GM19238 (cell line): Measurements from ENCODE around the gene PPP1R14D.
"Not testable (repeated sequence)": the region's sequence is repeated elsewhere in the genome, so short reads cannot be mapped to it uniquely, and the experiment has no call there.

Experiments
- DNase-seq: peaks from one replicate; pipeline ENCODE4 v3.0.0; 2011; ENCODE audit warnings: low spot score; ENCODE audit not compliant: insufficient read length

PPP1R14D gene, protein sequence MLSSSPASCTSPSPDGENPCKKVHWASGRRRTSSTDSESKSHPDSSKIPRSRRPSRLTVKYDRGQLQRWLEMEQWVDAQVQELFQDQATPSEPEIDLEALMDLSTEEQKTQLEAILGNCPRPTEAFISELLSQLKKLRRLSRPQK

DNA sequence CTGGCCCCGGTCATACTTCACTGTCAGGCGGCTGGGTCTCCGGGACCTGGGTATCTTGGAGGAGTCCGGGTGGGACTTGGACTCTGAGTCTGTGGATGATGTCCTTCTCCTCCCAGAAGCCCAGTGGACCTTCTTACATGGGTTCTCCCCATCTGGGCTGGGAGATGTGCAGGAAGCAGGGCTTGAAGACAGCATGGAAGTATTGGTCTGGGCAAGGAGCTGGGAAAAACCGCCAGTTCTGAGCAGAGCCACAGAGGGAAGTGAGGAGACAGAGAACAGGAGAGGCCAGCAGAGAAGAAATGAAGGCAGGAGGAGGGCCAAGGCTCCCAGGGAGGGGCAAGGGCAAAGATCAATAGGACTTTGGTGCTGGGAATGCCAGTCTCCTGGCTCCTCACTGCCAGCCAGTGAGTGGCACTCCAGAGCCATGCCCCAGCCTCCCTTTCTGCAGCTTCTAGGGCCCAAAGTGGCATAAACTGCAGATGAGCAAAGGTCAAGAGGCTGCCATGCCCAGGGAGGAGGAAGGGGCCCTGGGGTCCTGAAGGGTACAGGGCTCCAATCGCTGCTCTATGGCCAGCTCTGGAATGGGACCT is at the start of gene PPP1R14D:
Gene PPP1R14D (minus strand): TSS at position 262 of the 590 bp plus-strand sequence. CDS start 67 bp downstream, at position 195.
- no peak for DNase-seq

DNA sequence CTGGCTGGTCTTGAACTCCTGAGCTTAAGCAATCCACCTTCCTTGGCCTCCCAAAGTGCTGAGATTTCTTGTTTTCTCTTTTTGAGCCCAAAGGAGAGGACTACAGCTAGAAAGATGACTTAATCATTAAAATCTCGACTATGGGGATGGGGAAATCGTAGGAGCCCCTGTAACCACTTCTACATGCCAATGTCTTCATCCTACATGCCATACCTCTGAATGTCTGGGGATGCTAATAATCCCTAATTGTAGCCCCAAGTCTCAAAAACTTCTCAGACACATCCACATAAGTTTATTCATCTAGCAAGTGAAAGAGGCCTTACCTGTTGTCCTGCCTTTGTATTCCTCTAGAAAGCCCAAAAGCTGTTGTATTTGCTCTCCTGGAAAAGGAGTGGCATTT is 49.2 kb upstream of the PPP1R14D start:
- no peak for DNase-seq

DNA sequence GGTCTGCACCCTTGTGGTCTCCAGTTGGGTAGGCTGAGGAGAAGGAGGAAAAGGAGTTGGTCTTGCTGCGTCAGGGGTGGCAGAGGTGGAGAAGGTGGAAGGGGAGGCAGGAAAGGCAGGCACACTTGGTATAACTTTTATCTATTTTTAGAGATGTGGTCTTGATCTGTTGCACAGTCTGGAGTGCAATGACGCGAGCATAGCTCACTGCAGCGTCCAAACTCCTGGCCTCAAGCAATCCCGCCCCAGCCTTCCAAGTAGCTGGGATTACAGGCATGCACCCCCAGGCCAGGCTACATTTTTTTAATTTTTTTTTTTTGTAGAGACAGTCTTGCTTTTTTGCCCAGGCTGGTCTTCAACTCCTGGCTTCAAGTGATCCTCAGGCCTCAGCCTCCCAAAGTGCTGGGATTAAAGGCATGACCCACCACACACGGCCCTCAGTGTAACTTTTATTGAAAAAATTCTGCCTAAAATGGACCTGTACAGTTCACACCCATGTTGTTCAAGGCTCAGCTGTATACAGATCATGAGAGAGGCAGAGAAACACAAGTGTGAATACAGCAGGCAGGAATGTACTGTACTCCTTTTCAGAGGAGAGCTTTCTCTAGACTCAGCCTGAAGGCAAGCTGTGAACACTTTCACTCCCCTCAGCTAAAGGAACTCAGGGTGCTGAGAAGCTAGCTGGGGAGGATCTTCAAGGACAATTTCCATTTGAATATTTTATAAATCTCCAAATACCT is 47.7 kb upstream of the PPP1R14D start:
- no peak for DNase-seq

DNA sequence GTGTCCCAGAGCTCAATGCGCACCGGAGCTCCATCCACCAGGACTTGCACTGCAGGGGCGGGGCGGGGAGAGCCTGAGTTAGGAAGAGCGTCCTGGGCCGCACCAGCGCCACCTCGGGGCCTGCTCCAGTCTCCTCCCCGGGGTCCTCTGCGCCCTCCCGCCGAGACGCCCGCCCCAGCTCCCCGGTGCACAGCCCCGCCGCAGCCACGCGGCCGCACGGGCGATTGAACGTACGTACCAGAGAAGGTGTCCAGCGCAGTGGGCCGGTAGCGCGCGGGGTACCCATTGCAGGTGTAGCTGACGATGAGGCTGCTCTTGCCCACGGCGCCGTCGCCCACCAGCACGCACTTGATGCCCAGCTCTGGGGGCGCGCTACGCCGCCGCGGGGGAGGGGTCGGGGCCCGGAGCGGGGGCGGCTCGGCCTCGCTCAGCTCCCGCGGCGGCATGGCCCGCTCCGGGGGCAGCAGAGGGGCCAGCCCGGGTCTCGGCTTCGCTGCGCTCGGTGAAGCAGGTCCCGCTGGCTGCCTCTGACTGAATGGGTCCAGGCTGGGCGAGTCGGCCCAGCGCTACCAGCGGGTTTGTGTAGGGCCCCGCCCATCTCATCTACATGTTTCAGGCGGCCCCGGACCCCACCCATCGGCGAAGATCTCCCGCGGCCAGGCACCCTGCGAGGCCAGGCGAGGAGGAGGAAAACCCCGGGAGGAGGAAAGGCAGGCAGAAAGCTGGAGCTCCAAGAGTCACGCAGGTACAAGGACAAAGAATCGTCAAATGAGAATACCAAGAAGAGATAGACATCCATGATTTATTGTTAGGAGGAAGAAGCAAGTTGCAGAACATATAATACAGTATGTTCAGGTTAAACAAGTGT is 45.4 kb upstream of the PPP1R14D start, which contains the start of gene RHOV:
Gene RHOV (minus strand): TSS at position 541 of the 868 bp plus-strand sequence. CDS start 95 bp downstream, at position 446.
- peak; percentile 69 for DNase-seq

DNA sequence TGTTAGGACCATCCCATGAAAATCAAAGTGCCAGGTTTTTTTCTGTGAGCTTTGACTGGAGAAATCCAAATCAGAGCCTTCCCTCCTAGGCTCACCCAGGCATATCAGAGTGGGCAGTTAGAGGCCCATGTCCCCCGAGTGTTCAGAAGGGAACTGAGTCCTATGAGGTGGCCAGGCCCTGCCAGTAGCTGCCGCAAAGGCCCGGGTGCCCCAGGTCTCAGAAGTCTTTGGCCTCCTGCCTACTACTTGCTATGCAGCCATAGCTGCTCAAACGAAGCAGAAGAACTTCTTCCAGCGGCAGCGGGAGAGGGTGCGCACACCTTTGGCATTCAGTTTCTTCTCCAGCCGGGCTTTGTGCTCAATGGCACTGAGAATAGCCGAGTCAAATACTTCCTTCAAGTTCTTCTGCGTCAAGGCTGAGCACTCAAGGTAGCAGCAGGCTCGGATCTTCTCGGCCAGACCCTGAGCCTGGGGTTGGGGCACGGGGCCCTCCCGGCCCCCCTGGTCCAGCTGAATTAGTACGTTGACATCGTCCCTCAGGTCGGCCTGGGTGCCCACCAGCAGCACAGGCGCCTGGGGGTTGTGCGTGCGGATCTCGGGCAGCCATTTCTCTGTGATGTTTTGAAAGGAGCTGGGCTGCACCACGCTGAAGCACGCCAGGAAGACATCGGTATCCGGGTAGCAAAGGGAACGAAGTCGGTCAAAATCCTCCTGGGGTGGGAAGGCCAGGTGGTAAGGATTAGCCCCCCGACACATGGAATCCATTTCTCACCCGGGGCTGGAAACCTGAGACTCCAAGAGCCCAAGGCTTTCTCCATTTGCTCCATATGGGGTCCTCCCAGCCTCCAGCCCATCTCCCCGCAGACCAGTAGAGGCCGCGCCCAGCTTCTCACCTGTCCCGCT is 44.5 kb upstream of the PPP1R14D start:
- no peak for DNase-seq

DNA sequence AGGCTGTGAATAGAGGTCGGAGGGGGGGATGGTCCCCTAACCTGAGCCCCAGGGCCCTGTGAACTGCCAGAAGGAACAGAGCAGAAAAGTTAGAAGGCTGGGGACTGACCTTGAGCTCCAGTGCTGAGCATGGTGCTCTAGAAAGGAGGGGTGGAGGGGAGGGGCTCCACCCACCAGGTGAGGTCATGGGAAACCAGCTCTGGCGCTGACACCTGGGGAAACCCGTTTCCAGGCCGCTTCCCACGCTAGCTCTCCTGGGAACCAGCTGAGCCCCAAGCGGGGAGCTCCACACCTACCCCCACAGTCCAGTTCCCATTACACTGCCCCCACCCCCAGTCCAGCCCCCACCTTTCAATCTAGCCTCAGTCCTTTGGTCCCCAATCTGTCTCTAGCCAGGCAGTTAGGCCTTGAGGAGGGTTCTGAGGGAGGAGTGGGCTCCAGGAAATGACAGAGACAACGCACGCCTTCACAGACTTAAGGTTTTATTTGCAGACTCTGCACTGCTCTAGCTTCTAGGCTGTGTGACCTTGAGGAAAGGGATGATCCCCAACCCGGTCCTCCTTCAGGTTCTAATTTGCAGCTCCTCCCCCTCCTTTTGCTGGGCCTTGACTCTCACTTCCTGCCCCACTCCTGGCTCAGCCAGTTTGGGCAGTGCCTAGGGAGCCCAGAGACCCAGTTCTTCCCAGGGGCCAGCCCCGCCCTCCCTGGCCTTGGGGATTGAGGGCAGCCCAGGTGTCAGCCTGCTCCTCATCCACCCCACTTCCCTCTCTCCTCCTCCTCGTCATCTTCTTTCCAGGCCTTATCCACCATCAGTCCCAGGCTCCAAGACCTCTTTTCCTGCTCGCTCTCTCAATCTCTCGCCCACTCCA is 43.5 kb upstream of the PPP1R14D start:
- peak; percentile 57 for DNase-seq

DNA sequence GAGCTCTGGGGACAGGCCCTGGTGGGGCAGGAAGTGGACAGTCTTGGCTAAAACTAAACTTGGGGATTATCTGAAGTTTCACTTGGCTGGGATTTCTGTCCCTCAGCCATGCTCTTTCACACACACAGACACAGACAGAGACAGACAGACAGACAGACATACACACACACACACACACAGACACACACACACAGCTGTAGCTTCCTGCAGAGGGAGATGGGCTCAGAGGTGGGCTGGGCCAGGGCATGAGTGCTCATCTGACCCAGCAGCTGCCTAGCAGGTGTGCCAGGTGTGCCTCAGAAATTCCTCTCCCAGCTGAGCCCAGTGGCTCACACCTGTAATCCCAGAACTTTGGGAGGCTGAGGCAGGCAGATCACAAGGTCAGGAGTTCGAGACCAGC is 42.2 kb upstream of the PPP1R14D start:
- DNase-seq = no peak

DNA sequence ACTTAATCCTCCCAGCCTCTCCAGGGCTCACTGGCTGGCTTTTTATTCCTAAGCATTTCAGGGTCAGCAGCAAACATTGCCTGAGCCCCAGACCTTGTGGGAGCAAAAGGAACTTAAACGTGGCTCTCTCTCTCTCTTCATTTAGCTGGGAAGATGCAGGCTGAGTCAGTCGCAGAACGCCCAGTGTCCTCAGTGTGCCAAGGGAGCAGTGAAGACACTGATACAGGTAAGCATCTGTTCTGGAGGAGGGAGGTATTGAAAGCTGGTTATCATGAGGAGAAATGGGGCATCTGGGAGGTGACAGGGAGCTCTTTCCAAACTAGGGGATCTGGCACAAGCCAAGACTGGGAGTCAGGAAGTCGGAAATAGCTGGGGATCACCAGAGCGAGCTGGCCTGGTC is 41.2 kb upstream of the PPP1R14D start:
- DNase-seq = no peak

DNA sequence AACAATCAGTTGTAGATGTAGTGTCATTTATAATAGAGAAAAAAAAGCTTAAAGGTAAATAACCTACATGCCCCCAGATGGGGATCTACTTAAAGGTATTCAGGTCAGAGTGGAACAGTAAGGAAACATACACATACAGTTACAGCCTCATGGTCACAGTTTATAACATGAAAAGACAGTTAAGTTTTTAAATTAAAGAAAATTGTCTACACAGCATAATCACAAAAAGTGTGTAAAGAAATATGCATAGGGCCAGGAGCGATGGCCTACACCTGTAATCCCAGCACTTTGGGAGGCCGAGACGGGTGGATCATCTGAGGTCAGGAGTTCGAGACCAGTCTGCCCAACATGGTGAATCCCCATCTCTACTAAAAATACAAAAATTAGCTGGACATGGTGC is 38.7 kb upstream of the PPP1R14D start:
- DNase-seq = no peak

DNA sequence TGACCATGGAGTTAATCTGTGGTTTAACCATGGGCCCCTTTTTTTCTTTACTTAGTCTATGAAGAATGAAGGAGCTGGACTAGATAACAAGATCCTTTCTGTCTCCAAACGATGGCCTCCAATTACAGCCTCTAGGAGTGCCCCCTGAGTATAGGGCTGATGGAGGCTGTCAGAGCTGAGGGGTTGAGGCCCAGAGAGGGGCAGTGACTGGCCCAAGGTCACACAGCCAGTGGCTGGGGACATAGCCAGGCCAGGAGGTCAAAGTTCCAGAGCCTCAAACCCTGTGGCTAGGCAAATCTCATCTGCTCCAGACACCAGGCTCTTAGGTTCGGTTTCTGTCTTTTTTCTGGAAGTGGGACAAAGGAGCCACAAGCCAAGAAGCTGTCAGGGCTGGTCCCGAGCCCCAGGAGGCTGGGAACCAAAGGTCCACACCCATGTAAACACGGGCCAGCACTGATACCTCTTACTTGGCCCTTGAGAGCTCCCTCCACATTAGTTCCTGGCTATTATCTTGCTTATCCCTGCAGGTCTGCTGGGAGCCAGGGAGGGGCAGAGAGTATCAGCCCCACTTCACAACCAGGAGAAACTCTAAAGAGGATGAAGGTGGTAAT is 35.3 kb upstream of the PPP1R14D start:
- DNase-seq = no peak

DNA sequence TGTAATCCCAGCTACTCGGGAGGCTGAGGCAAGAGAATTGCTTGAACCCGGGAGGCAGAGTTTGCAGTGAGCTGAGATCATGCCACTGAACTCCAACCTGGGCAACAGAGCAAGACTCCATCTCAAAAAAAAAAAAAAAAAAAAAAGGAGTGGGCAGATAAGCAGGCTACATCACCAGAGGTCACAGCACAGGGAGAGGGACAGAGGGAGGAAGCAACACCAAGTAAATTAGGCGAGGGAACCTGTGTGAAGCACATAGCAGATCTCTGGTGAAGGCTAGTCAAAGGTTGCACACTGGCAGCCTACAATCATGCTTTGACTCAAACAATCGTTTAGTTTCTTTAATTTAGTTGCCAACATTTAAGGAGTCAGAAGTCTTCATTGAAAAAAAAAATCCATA is 32.6 kb upstream of the PPP1R14D start:
- not testable (repeated sequence) for DNase-seq

DNA sequence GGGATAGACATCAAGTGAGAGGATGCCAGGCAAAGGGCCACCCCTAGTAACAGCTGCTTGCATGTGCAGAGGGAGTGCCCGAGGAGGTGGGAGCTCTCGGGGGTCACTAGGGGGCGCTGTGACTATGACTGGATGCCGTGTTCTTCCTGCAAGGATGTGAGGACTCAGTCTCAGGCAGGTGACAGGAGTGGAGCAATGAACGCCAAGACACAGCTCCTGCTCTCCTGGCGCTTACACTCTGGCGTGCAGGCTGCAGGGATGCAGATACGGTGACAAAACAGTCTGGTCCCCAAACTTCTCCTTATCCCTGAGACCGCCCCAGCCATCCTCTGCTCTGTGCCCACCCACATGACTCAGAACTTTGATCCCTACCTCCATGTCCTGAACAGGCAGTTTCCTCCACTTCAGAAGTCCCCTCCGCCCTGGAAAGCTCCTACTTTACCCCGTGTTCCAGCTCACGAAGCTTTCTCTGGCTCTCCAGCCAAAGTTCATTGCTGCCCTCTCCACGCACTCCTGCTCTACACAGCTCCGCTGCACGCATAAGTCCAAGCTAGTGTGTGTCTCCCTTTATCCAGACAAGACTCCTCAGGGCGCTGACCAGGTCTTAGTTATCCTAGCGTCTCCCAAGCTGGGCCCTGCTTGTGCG is 30.8 kb upstream of the PPP1R14D start:
- DNase-seq = peak; percentile 83

DNA sequence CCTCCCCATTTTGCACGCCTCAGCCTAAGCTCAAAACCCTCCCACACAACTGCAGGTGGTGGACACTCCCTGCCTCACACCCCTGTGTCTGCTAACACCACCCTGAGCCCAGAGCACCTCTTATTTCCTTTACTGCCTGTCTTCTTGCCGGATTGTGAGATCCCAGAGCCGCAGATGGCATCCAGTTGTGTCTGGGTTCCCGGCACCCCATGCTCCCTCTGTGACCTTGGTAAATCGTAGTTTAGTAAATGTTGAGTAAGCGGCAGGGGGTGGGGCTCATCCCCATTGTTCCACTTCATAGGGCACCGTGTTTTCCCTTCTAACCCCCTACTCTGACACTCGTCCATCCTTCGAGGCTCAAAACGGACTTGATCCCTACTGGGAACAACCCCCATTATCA is 30.2 kb upstream of the PPP1R14D start:
- DNase-seq = no peak

DNA sequence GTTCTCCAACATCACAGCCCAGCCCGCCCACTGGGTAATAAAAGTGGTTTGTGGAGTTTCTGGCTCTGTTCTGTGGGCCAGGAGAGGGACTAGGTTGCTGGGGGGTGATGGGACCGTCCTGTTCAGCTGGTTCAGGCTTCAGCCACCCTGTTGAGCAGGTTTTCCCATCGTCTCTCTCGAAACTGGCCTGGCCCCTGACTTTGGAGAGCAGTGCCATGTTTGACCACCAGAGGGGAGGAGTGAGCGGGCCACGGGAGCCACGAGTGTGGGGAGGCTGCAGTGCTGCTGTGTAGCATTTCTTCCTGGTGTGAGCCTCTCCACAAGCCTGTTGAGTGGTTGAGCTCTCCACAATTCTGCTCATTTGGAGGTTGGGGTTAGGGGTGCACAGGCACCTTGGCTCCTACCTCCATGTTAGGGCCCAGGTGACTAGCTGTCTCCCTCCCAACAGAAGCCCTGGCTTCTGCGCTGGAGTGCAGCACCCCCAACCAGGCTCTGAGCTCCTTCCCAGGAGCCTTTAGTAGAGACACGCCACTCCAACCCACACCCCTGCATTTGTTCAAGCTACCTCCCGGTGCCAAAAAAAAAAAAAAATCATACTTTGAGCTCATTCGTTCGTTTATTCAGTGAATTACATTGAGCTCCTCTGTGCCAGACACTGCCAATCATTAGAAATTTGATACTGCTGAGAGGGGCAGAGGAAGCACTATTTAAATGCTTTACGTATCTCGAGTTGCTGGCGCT is 29.3 kb upstream of the PPP1R14D start:
- peak; percentile 86 for DNase-seq

DNA sequence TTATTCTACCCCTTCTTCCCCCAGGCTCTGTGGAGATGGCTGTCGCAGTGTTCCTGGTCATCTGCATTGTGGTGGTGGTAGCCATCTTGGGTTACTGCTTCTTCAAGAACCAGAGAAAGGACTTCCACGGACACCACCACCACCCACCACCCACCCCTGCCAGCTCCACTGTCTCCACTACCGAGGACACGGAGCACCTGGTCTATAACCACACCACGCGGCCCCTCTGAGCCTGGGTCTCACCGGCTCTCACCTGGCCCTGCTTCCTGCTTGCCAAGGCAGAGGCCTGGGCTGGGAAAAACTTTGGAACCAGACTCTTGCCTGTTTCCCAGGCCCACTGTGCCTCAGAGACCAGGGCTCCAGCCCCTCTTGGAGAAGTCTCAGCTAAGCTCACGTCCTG is 28.2 kb upstream of the PPP1R14D start:
- no peak for DNase-seq

DNA sequence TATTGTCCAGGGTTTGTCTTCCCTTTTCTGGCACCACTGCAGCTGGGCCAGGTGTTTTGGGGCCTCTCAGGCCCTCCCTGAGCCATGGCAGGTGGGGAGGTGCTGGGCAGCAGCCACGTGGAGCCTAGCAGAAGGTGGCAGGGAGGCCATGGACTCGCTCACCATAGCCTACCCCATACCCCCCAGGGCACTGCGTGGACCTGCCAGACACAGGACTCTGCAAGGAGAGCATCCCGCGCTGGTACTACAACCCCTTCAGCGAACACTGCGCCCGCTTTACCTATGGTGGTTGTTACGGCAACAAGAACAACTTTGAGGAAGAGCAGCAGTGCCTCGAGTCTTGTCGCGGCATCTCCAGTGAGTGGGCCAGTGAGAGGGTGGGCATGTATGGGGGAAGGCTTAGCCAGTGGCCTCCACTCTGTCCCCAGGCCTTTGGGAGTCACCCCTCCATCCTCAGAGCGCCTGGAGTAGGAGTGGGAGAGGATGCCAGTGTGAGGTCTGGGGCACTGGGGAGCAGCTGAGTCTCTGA is 27.3 kb upstream of the PPP1R14D start:
- no peak for DNase-seq

DNA sequence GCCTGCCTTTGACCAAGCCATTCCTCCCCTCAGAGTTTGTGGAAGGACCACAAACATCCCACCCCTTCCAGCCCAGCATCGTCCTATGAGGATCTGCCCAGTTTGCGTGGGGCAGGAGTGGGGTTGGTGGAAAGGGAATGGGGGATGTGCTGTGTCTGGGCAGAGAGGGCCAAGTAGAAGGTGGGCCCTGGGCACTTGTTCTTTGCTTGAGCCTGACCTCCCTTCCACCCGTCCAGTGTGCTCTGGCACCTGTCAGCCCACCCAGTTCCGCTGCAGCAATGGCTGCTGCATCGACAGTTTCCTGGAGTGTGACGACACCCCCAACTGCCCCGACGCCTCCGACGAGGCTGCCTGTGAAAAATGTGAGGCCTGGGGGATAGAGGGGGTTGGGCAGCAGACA is 25.7 kb upstream of the PPP1R14D start:
- no peak for DNase-seq
